Activated CD4-positive, alpha-beta T cell treated with anti-CD3 and anti-CD28 coated beads for 36 hours (primary cell): ENCODE data around the gene AMT. TPM values are rescaled to one million over a fixed set of nuclear protein-coding genes. Genes with fewer than 3 reads are reported as not detected.

Source experiments
- ATAC-seq: fragments of 200-7000 bp; cut with Tn5 transposase; one replicate; pipeline ENCODE4 v1.10.0; 2021; ENCODE audit warnings: mild to moderate bottlenecking, moderate library complexity
- CTCF ChIA-PET: fragments of 350-600 bp; sonication (Branson Sonifier 250); formaldehyde crosslinking; loops from one replicate; lab custom pipeline; 2021; ENCODE audit warnings: antibody characterized with exemption; lab: Charles Lee
- POLR2A ChIA-PET: fragments of 350-600 bp; sonication (Branson Sonifier 250); formaldehyde crosslinking; loops from one replicate; lab custom pipeline; 2021; ENCODE audit warnings: antibody characterized with exemption, inconsistent platforms; lab: Charles Lee
- DNase-seq: peaks from one replicate; pipeline ENCODE4 v3.0.0-alpha.2; 2020
- H3K27ac Mint-ChIP-seq: one replicate; pipeline ENCODE4 v1.8.0; 2021; ENCODE audit warnings: mixed read lengths
- H3K27me3 Mint-ChIP-seq: one replicate; pipeline ENCODE4 v1.8.0; 2021; ENCODE audit warnings: mixed read lengths
- H3K36me3 Mint-ChIP-seq: one replicate; pipeline ENCODE4 v1.8.0; 2021; ENCODE audit warnings: low read depth, mixed read lengths
- H3K4me1 Mint-ChIP-seq: one replicate; pipeline ENCODE4 v1.8.0; 2021; ENCODE audit warnings: mixed read lengths
- H3K4me3 Mint-ChIP-seq: one replicate; pipeline ENCODE4 v1.8.0; 2021; ENCODE audit warnings: mild to moderate bottlenecking, moderate library complexity, mixed read lengths
- H3K9me3 Mint-ChIP-seq: one replicate; pipeline ENCODE4 v1.8.0; 2021; ENCODE audit warnings: low read depth, mixed read lengths
- intact Hi-C, 2 experiments: fragments of 100-400 bp; cut with DNase I in 1 of 2; cut with micrococcal nuclease in 1 of 2; formaldehyde crosslinking; loops; one replicate each; pipeline versions ENCODE4 v1.14.2 to v1.15.1; 2022 to 2024; cut with DNase I, micrococcal nuclease
- total RNA-seq, 2 experiments: library from RNA; stranded (reverse); gene quantifications; one replicate each; pipeline ENCODE4 v1.2.3, GENCODE V29; 2021

The AMT gene
- total RNA-seq, 2 experiments from 2014 or later, result 3.6 to 4.1 TPM

GRCh38 chr3:49388289-49388820 lies 33.9 kb downstream of the AMT start:
- DNase-seq (no peak), ATAC-seq (no peak)
- H3K27me3 Mint-ChIP-seq, result no peaks in the 10 kb centered on the region
- CTCF ChIA-PET, result interaction anchor here (0.7 to 1.9 kb wide), 2 partner anchors 15 to 208 kb away, joined by 3 to 6 read pairs; no protein-coding TSS in a partner anchor
- POLR2A ChIA-PET, result no interaction called here
- peaks cover 53% of the 10 kb centered on the region for H3K4me1 Mint-ChIP-seq
- no peak overlapping the region for H3K4me3 Mint-ChIP-seq
- peak overlapping the region; percentile 47 for H3K27ac Mint-ChIP-seq
- peaks cover 17% of the 10 kb centered on the region for H3K36me3 Mint-ChIP-seq
- H3K9me3 Mint-ChIP-seq, result no peaks in the 10 kb centered on the region
- intact Hi-C loops, result no loop called here

- peaks cover 52% of the 10 kb centered on the region for H3K4me1 Mint-ChIP-seq
These were observed 34.6 kb downstream of the AMT start for GRCh38 chr3:49387721-49388120.

DNA sequence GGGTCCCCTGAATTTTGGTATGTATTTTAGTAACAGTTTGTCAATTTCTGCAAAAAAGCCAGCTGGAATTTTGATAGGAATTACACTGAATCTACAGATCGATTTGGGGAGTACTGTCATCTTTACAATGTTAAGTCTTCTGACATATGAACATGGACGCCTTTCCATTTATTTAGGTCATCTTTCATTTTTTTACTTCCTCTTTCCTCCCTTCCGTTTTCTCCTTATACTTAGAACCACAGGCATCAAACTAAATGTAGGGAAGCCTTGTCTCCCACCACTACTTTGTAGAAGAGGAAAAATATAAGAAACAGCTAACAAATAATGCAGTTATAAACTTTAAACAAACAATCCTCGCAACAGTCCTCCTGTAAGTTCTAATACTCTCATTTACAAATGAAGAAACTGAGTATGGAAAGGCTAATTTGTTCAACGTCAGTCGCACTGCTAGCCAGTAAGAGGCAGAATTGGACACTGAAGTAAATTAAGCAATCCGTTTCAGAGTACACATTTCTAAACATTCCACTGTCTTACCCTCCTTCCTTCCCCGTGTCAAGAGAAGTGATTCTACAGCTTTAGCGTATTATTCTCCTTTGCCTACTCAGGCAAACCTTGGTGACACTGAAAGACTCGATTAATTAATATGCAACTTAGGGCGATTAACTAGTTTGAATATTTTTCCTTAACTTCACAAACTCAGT lies 36.1 kb downstream of the AMT start:
- Mint-ChIP-seq H3K9me3 (no peaks in the 10 kb centered on the region), H3K27ac (peak overlapping the region; percentile 52), H3K4me1 (peaks cover 56% of the 10 kb centered on the region), H3K36me3 (peaks cover 13% of the 10 kb centered on the region), H3K4me3 (no peak overlapping the region), H3K27me3 (no peaks in the 10 kb centered on the region)
- intact Hi-C loops, result no loop called here
- ATAC-seq, result no peak
- POLR2A ChIA-PET, result no interaction called here
- CTCF ChIA-PET, result interaction anchor here (0.9 to 1.0 kb wide), 2 partner anchors 18 to 20 kb away, joined by 3 to 5 read pairs; no protein-coding TSS in a partner anchor
- DNase-seq, result no peak

More at GRCh38 chr3:49387721-49388120, 34.6 kb downstream of the AMT start:
- no peaks in the 10 kb centered on the region for H3K27me3 Mint-ChIP-seq
- intact Hi-C loops, result no loop called here
- ChIA-PET POLR2A (no interaction called here), CTCF (interaction anchor here (0.7 to 1.9 kb wide), 2 partner anchors 14 to 209 kb away, joined by 3 to 6 read pairs; no protein-coding TSS in a partner anchor)
- DNase-seq (no peak), ATAC-seq (peak; percentile 74)
- no peak overlapping the region for H3K4me3 Mint-ChIP-seq
- peak overlapping the region; percentile 44 for H3K27ac Mint-ChIP-seq
- peaks cover 17% of the 10 kb centered on the region for H3K36me3 Mint-ChIP-seq
- H3K9me3 Mint-ChIP-seq, result no peaks in the 10 kb centered on the region

- CTCF ChIA-PET, result interaction anchor here (0.9 to 1.0 kb wide), 2 partner anchors 19 to 21 kb away, joined by 3 to 5 read pairs; no protein-coding TSS in a partner anchor
- no peaks in the 10 kb centered on the region for H3K27me3 Mint-ChIP-seq
- intact Hi-C loops, result no loop called here
- H3K27ac Mint-ChIP-seq, result no peak overlapping the region
- peaks cover 56% of the 10 kb centered on the region for H3K4me1 Mint-ChIP-seq
- ATAC-seq (no peak), DNase-seq (no peak)
- POLR2A ChIA-PET, result no interaction called here
- H3K36me3 Mint-ChIP-seq, result peaks cover 13% of the 10 kb centered on the region
- no peak overlapping the region for H3K4me3 Mint-ChIP-seq
- H3K9me3 Mint-ChIP-seq, result no peaks in the 10 kb centered on the region
These were observed 36.7 kb downstream of the AMT start for GRCh38 chr3:49385617-49386016.

GRCh38 chr3:49383387-49383786 lies 38.9 kb downstream of the AMT start:
- Mint-ChIP-seq H3K9me3 (no peaks in the 10 kb centered on the region), H3K4me3 (no peak overlapping the region), H3K27me3 (no peaks in the 10 kb centered on the region), H3K36me3 (peaks cover 16% of the 10 kb centered on the region), H3K27ac (peak overlapping the region; percentile 58), H3K4me1 (peaks cover 65% of the 10 kb centered on the region)
- POLR2A ChIA-PET, result interaction anchor here (0.5 kb wide), 1 partner anchor 643 kb away, joined by 5 read pairs; no protein-coding TSS in a partner anchor
- ATAC-seq (no peak), DNase-seq (no peak)
- CTCF ChIA-PET, result no interaction called here
- intact Hi-C loops, result no loop called here

DNA sequence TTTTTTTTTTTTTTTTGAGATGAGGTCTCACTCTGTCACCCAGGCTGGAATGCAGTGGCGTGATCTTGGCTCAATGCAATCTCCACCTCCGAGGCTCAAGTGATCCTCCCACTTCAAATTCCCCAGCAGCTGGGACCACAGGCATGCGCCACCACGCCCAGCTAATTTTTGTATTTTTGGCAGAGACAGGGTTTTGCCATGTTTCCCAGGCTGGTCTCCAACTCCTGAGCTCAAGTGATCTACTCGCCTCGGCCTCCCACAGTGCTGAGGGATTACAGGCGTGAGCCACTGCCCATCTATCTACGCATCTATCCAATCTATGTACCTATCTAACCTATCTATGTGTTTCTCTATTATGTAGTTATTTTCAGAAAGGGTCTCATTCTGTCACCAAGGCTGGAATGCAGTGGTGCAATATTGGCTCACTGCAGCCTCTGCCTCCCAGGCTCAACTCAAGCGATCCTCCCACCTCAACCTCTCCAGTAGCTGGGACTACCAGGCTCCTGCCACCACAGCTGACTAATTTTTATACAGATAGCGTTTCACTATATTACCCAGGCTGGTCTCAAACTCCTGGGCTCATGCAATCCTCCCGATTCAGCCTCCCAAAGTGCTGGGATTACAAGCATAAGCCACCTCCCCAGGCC lies 43.9 kb downstream of the AMT start:
- intact Hi-C loops, result no loop called here
- H3K9me3 Mint-ChIP-seq, result no peaks in the 10 kb centered on the region
- ATAC-seq, result no peak
- CTCF ChIA-PET, result interaction anchor here (0.6 kb wide), 1 partner anchor 37 kb away, joined by 3 read pairs; no protein-coding TSS in a partner anchor
- H3K36me3 Mint-ChIP-seq, result peaks cover 34% of the 10 kb centered on the region
- no peak overlapping the region for H3K4me3 Mint-ChIP-seq
- no peaks in the 10 kb centered on the region for H3K27me3 Mint-ChIP-seq
- H3K27ac Mint-ChIP-seq, result peak overlapping the region; percentile 82
- POLR2A ChIA-PET, result interaction anchor here (0.7 kb wide), 1 partner anchor 21 kb away, joined by 9 read pairs; no protein-coding TSS in a partner anchor
- no peak for DNase-seq
- H3K4me1 Mint-ChIP-seq, result peaks cover 48% of the 10 kb centered on the region

DNA sequence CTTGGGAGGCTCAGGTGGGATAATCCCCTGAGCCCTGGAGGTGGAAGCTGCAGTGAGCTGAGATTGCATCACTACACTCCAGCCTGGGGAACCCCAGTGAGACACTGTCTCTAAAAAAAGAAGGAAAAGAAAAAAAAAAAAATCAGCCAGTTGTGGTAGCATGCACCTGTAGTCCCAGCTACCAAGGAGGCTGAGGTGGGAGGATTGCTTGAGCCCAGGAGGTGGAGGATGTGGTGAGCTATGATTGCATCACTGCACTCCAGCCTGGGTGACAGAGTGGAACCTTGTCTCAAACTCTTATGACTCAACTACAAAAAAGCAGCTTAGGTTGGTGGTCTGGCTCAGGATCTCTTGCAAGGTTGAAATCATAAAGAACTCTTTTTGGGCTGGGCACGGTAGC lies 44.8 kb downstream of the AMT start:
- no peaks in the 10 kb centered on the region for H3K9me3 Mint-ChIP-seq
- peak; percentile 85 for DNase-seq
- intact Hi-C loops, result loop anchor here in 1 of 2 experiments (1.0 to 2.0 kb wide), 2 partner anchors 19 to 37 kb away; partner anchors contain the start of genes GPX1 and USP4
- H3K27me3 Mint-ChIP-seq, result no peaks in the 10 kb centered on the region
- peaks cover 40% of the 10 kb centered on the region for H3K36me3 Mint-ChIP-seq
- CTCF ChIA-PET, result interaction anchor here (0.6 to 0.9 kb wide), 3 partner anchors 9 to 37 kb away, joined by 3 read pairs; no protein-coding TSS in a partner anchor
- no peak overlapping the region for H3K4me3 Mint-ChIP-seq
- peak overlapping the region; percentile 91 for H3K27ac Mint-ChIP-seq
- ATAC-seq, result peak; percentile 96
- POLR2A ChIA-PET, result interaction anchor here (0.7 kb wide), 3 partner anchors 22 to 175 kb away, joined by 3 to 10 read pairs (median 9); no protein-coding TSS in a partner anchor
- peaks cover 42% of the 10 kb centered on the region for H3K4me1 Mint-ChIP-seq

DNA sequence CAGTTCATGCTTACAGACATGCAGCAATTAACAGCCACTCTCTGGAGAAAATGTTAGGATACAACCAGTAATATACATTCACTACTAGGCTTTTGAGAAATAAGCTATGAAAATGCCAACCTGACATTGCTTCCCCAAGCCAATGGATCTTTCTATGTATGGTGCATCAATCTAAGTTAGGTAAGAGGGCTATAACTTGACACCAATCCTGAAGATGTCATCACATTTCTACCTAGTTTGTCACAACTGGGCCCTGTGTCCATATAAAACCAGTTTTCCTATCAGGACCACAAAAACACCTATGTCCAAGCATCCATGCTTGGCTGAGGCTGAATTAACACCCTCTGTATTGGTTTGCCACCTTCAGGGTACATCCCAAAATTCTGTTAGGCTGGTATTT lies 50.3 kb downstream of the AMT start:
- H3K4me3 Mint-ChIP-seq, result no peak overlapping the region
- ATAC-seq, result no peak
- peaks cover 22% of the 10 kb centered on the region for H3K4me1 Mint-ChIP-seq
- no peaks in the 10 kb centered on the region for H3K27me3 Mint-ChIP-seq
- intact Hi-C loops, result no loop called here
- H3K9me3 Mint-ChIP-seq, result no peaks in the 10 kb centered on the region
- no peak for DNase-seq
- peaks cover 55% of the 10 kb centered on the region for H3K36me3 Mint-ChIP-seq
- CTCF ChIA-PET, result no interaction called here
- peak overlapping the region; percentile 58 for H3K27ac Mint-ChIP-seq
- POLR2A ChIA-PET, result no interaction called here

GRCh38 chr3:49370585-49371290 lies 51.5 kb downstream of the AMT start:
- peak overlapping the region; percentile 76 for H3K27ac Mint-ChIP-seq
- H3K36me3 Mint-ChIP-seq, result peaks cover 67% of the 10 kb centered on the region
- ChIA-PET CTCF (interaction anchor here (0.6 kb wide), 2 partner anchors 54 to 921 kb away, joined by 3 to 5 read pairs; no protein-coding TSS in a partner anchor), POLR2A (no interaction called here)
- intact Hi-C loops, result no loop called here
- no peaks in the 10 kb centered on the region for H3K9me3 Mint-ChIP-seq
- ATAC-seq, result peak; percentile 60
- H3K27me3 Mint-ChIP-seq, result no peaks in the 10 kb centered on the region
- H3K4me3 Mint-ChIP-seq, result no peak overlapping the region
- peaks cover 21% of the 10 kb centered on the region for H3K4me1 Mint-ChIP-seq
- no peak for DNase-seq
